Stimulated activated CD4-positive, alpha-beta T cell treated with anti-CD3 and anti-CD28 coated beads, TNF-alpha, amount 100 ng/mL, for 1 hour (primary cell): ENCODE measurements around the gene DLK1.

Source experiments
- DNase-seq, 3 donors: peaks; one replicate each; pipeline ENCODE4 v3.0.0-alpha.2; 2020; ENCODE audit warnings: low read depth in 3 of 3, low spot score in 1 of 3

DLK1 gene

GRCh38 chr14:100731846-100732765 is 5.4 kb downstream of the DLK1 start:
- no peak for DNase-seq

- no peak for DNase-seq
These were observed 6.0 kb downstream of the DLK1 start for GRCh38 chr14:100732766-100733100.

GRCh38 chr14:100733152-100733850 is 6.6 kb downstream of the DLK1 start:
- DNase-seq: no peak

- no peak for DNase-seq
These were observed 7.6 kb downstream of the DLK1 start for GRCh38 chr14:100734031-100734990.

GRCh38 chr14:100735271-100735670 is 8.6 kb downstream of the DLK1 start:
- no peak for DNase-seq

- no peak for DNase-seq
These were observed 9.8 kb downstream of the DLK1 start for GRCh38 chr14:100736269-100737180.

GRCh38 chr14:100737526-100737925 is 10.8 kb downstream of the DLK1 start:
- DNase-seq: no peak

GRCh38 chr14:100738269-100738691 is 11.6 kb downstream of the DLK1 start:
- no peak for DNase-seq

- DNase-seq: no peak
These were observed 12.0 kb downstream of the DLK1 start for GRCh38 chr14:100738704-100739131.

GRCh38 chr14:100739306-100739705 is 12.6 kb downstream of the DLK1 start:
- no peak for DNase-seq

- no peak for DNase-seq
These were observed 13.6 kb downstream of the DLK1 start for GRCh38 chr14:100740196-100740825.

- no peak for DNase-seq
These were observed 14.2 kb downstream of the DLK1 start for GRCh38 chr14:100740929-100741328.

GRCh38 chr14:100741966-100742365 is 15.3 kb downstream of the DLK1 start:
- no peak for DNase-seq

- no peak for DNase-seq
These were observed 19.6 kb downstream of the DLK1 start for GRCh38 chr14:100746326-100746725.

- no peak for DNase-seq
These were observed 20.4 kb downstream of the DLK1 start for GRCh38 chr14:100747021-100747586.

- DNase-seq: no peak
These were observed 21.0 kb downstream of the DLK1 start for GRCh38 chr14:100747736-100748135.

GRCh38 chr14:100748403-100748802 is 21.7 kb downstream of the DLK1 start:
- no peak for DNase-seq

GRCh38 chr14:100748944-100749343 is 22.3 kb downstream of the DLK1 start:
- no peak for DNase-seq

GRCh38 chr14:100749967-100750597 is 23.4 kb downstream of the DLK1 start:
- DNase-seq: no peak
